ENCODE results near the gene PGBD5.

PGBD5 gene

DNA sequence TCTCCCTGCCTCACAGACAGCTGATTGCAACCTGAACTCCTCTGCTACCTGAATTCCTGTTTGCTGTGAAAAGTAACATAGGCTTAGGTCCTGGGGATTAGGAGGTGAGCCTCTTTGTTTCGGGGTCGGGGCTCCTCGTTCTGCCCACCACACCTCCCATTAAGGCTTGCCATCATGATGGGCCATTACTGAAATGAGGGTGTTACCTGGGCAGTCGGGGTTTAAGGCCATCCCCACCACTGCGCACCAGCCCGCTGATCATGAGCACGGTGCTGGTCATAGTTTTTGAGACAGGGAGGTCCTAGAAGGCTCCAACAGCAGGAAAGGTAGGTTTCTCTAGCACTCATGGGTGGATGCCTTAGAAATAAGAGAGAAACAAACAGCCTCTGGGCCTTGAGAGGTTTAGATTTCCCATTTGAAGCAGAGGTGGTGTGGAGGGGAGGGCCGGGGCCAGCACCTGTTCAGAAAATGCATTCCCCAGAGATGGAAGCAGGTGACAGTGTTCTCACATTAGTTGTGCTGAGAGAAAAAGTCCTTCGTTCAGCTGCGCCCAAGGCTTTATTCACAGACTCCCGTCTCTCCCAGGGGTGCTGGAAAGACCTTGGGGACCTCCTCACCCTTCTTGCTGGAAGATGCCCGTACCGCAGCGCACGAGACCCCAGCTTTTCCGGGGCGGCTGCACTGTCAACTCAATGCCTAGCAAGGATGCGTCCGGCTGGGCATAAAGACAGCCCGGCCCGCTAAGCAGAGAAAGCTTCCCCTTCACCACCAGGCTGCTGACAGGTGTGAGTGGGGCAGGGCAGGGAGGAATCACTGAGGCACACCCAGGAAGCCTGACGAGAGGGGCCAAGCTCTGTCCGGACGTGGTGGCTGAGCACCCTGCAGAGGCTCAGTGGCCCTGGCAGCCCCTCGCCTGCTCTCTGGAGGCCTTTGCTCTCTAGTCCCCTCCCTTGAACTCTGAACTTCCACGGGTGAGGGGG, 125.5 kb downstream of the PGBD5 start:
- DNase-seq (ENCODE audit: low spot score): no peak

GRCh38 chr1:230299191-230300006, 126.7 kb downstream of the PGBD5 start:
- DNase-seq (ENCODE audit: low spot score): no peak

GRCh38 chr1:230295367-230295766, 130.8 kb downstream of the PGBD5 start:
- no peak for DNase-seq (ENCODE audit: low spot score)

DNA sequence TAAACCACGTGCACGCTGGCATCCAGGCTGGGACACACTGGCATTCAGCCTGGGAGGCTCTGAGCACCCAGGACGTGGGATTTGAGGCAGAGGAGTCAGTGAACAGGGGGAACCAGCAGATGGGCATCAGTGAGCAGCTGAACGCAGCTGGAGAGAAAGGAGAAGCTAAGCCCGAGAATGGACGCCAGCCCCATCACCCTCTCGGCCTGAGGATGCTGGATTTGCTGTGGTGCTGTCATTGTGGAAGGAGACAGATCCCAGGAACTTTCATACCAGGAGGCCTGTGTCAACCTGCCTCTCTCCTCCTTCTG, 132.8 kb downstream of the PGBD5 start:
- no peak for DNase-seq (ENCODE audit: low spot score)

- DNase-seq (ENCODE audit: low spot score): no peak
Measured at GRCh38 chr1:230292689-230293389, 133.3 kb downstream of the PGBD5 start.

GRCh38 chr1:230291731-230292620, 134.2 kb downstream of the PGBD5 start:
- DNase-seq (ENCODE audit: low spot score): no peak

DNA sequence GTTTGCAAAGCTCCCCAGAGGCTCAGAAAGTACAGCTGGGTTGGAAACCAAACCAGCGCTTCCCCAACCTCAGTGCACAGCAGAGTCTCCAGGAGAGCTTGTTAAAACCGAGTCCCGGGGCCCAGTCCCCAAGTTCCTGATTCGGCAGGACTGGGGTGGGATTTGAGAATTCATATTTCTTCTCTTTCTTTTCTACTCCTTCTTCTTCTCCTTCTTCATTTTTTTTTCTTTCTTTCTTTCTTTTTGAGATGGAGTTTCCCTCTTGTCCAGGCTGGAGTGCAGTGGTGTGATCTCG, 136.8 kb downstream of the PGBD5 start:
- no peak for DNase-seq (ENCODE audit: low spot score)

- no peak for DNase-seq (ENCODE audit: low spot score)
Measured at GRCh38 chr1:230288641-230289349, 137.3 kb downstream of the PGBD5 start.

DNA sequence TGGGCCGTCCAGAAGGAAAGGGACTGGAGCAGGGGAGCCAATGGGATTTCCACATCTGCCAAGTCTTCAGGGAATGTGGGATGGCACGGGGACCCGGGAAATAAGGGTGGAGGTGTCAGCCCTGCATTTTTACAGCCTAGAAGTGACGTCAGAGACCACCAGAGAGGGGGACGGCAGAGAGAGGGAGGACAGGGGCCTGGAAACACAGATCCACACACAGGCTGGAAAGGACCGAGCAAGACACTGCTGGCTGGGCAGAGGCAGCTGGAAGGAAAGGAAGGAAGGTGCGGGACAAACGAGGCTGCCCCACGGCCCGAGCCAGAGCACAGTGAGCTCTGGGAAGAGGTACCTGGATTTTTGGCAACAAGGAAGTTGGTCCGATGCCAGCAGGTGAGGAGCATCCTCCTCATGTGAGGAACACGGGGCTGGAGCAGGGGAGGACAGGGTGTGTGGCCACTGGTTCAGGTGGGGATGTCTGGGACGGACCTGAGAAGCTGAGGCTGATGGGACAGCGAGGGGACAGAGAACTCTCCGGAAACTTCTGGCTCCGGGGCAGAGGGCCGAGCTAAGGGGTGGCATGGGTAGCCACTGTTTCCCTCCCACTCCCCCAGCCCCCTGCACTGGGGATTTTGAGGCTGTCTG, 138.3 kb downstream of the PGBD5 start:
- no peak for DNase-seq (ENCODE audit: low spot score)

- DNase-seq (ENCODE audit: low spot score): no peak
Measured at GRCh38 chr1:230286890-230287269, 139.3 kb downstream of the PGBD5 start.

DNA sequence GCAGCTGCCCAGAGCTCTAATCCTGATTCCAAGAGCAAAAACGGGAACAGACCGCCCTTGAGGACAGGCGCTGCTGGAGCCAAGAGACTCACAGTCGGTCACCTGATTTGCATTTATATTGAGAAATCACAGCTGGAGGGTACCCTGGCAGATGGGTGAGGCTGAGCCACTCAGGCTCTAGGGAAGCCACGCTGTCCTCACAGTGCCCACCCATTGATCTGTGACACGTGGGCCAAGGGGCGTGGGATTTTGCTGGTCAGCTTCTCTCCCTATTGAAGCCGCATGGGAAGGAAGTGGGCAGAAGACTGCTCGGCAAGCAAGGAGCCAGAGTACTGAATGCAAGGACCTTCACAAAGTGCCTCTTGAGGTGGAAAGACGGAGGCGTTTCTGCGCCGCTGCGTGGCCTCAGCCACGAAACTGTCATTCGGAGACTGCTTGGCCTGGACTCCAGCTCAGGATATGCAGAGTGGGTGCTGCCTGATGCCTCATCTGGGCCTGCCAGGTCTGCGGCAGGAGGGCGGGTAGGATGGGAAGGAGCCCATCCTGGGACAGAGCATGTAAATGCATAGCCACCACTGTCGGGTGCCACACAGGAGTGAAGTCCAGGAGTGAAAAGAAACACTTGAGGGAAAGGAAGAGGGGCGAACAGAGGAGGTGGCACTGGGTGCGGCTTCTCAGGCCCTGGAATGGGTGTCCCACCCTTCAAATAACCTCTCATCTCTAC, 139.8 kb downstream of the PGBD5 start:
- DNase-seq (ENCODE audit: low spot score): no peak

DNA sequence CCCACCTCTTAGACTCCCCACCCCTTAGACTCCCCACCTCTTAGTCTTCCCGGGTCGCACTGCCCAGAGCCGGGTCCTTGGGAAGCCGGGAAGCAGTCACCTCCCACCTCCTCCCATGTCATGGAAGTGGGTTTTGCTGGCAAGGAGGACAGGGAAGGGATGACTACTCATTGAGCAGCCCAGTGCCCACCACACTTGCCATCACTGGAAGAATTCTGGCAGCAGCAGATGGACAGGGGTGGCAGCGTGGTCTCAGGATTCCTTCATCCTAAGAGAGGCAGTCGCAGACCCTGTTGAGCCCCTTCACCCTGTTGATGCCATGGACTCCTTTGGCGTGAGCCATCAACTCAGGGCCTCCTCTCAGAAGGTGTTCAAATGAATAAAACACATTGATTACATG, 140.8 kb downstream of the PGBD5 start:
- DNase-seq (ENCODE audit: low spot score): no peak

DNA sequence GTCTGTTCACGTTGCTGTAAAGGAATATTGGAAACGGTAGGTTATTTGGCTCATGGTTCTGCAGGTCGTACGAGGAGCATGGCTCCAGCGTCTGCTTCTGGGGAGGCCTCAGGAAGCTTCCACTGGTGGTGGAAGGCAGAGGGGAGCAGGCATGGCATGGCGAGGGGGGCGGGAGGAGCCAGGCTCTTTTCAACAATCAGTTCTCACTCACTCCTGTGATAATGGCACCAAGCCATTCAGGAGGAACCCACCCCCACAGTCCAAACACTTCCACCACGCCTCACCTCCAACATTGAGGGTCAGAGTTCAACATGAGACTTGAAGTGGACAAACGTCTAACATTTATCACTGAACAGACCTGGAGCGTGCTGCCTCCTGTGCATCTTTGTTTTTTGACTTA, 141.2 kb downstream of the PGBD5 start:
- no peak for DNase-seq (ENCODE audit: low spot score)

DNA sequence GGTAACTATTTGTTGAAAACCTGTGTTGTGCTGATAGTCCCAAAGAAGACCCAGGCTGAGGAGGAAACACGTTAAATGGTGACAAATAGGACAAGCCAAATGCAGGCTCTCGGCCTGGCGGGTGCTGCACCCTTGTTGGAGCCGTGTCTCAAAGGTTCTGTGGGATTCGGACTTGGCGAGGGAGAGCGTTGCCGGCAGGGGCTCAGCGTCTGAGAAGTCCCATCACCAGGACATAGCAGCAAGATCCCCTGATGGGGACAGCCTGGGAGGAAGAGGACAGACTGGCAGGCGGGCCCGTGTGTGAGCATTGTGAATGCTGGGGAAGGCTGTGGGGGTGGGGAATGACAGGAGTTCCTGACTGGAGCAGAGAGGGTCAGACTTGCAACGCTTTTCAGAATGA, 142.5 kb downstream of the PGBD5 start:
- no peak for DNase-seq (ENCODE audit: low spot score)

DNA sequence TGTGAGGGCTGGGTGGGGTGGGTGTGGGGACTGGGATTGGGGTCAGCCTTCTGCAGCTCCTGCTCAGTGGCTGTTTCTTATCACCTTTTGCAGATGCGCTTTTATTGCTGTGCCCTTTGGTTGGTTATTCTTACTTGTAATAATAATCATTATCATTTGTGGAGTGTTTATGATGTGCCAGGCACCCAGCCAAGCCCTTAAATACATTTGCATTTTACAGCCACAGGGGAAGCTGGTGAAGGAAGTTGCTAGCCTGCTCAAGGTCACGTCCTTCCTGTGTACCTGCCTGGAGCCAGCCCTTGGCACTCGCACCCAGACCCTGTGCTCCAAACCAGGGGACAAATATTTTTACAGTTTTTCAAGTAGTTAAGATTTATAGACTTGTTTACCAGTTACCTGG, 144.0 kb downstream of the PGBD5 start:
- DNase-seq (ENCODE audit: low spot score): no peak

DNA sequence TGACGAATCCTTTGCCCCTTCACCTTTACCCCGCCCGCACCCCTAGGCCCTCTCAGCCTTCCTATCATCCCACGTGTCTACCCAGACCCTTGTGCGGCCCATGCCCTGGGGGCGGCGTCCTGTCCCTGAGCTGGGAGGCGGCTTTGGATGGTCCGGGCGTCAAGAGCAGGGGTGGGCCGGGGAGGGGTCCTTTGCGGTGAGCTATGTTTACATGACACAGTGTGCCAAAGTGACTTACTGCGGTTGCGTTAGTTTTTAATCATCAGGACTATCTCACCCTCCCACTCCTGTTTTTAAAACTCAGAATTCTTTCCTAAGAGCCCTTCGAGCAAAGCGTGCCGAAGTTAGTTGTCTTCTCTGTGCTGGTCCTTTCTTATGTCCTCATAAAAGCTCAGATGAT, 144.6 kb downstream of the PGBD5 start:
- DNase-seq (ENCODE audit: low spot score): no peak

- DNase-seq (ENCODE audit: low spot score): no peak
Measured at GRCh38 chr1:230280906-230281413, 145.2 kb downstream of the PGBD5 start.

- DNase-seq (ENCODE audit: low spot score): no peak
Measured at GRCh38 chr1:230280054-230280795, 145.9 kb downstream of the PGBD5 start.

DNA sequence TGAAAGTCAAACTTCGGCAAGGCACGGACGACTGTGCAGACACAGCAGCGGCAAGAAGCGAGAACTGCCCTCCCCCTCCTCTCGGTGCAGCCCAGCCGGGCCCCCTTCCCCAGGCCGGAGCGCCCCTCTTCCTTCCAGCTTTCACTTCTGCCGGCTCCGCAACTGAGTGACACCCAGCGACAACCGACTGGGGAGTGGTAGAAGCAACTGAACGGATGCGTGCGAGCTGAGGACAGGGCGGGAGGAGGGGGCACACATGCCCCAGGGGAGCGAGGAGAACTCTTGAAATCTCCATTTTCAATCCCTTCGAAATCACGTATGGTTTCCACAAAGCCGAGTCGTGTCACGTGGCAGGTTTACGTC, 146.6 kb downstream of the PGBD5 start:
- DNase-seq (ENCODE audit: low spot score): no peak
